ENCODE data around the gene INSC.

The INSC gene

GRCh38 chr11:15093432-15093831 lies 21.3 kb upstream of the INSC start:
- H3K36me3 ChIP-seq (ENCODE audit: control insufficient read depth in 1 of 2, insufficient read depth in 2 of 2, low read length in 2 of 2), result no peaks in the 10 kb centered on the region
- H3K27me3 ChIP-seq (ENCODE audit: low read depth, low read length), result no peaks in the 10 kb centered on the region
- no peaks in the 10 kb centered on the region for H3K9me3 ChIP-seq (ENCODE audit: control insufficient read depth in 1 of 2, low read length in 2 of 2)
- no peak overlapping the region for H3K4me3 ChIP-seq (ENCODE audit: low read depth in 1 of 2, low read length in 2 of 2)
- no peaks in the 10 kb centered on the region for H3K4me1 ChIP-seq (ENCODE audit: control insufficient read depth in 1 of 2, insufficient read depth in 2 of 2, low read length in 2 of 2)
- no peak overlapping the region for H3K27ac ChIP-seq (ENCODE audit: low read length)

GRCh38 chr11:15095736-15096228 lies 18.9 kb upstream of the INSC start:
- H3K4me3 ChIP-seq (ENCODE audit: low read depth in 1 of 2, low read length in 2 of 2), result no peak overlapping the region
- H3K27ac ChIP-seq (ENCODE audit: low read length), result no peak overlapping the region
- no peaks in the 10 kb centered on the region for H3K36me3 ChIP-seq (ENCODE audit: control insufficient read depth in 1 of 2, insufficient read depth in 2 of 2, low read length in 2 of 2)
- H3K4me1 ChIP-seq (ENCODE audit: control insufficient read depth in 1 of 2, insufficient read depth in 2 of 2, low read length in 2 of 2), result no peaks in the 10 kb centered on the region
- H3K9me3 ChIP-seq (ENCODE audit: control insufficient read depth in 1 of 2, low read length in 2 of 2), result no peaks in the 10 kb centered on the region
- H3K27me3 ChIP-seq (ENCODE audit: low read depth, low read length), result no peaks in the 10 kb centered on the region

- no peak overlapping the region for H3K4me3 ChIP-seq (ENCODE audit: low read depth in 1 of 2, low read length in 2 of 2)
- H3K4me1 ChIP-seq (ENCODE audit: control insufficient read depth in 1 of 2, insufficient read depth in 2 of 2, low read length in 2 of 2), result no peaks in the 10 kb centered on the region
- no peaks in the 10 kb centered on the region for H3K9me3 ChIP-seq (ENCODE audit: control insufficient read depth in 1 of 2, low read length in 2 of 2)
- no peaks in the 10 kb centered on the region for H3K36me3 ChIP-seq (ENCODE audit: control insufficient read depth in 1 of 2, insufficient read depth in 2 of 2, low read length in 2 of 2)
- H3K27me3 ChIP-seq (ENCODE audit: low read depth, low read length), result no peaks in the 10 kb centered on the region
- no peak overlapping the region for H3K27ac ChIP-seq (ENCODE audit: low read length)
These were observed 17.3 kb upstream of the INSC start for GRCh38 chr11:15097411-15097810.

- Histone ChIP-seq H3K27me3 (ENCODE audit: low read depth, low read length) (no peaks in the 10 kb centered on the region), H3K36me3 (ENCODE audit: control insufficient read depth in 1 of 2, insufficient read depth in 2 of 2, low read length in 2 of 2) (no peaks in the 10 kb centered on the region), H3K27ac (ENCODE audit: low read length) (no peak overlapping the region), H3K4me3 (ENCODE audit: low read depth in 1 of 2, low read length in 2 of 2) (no peak overlapping the region), H3K4me1 (ENCODE audit: control insufficient read depth in 1 of 2, insufficient read depth in 2 of 2, low read length in 2 of 2) (no peaks in the 10 kb centered on the region), H3K9me3 (ENCODE audit: control insufficient read depth in 1 of 2, low read length in 2 of 2) (peaks cover 0 to 3% of the 10 kb centered on the region in 2 donors)
These were observed 15.5 kb upstream of the INSC start for GRCh38 chr11:15099267-15099666.

GRCh38 chr11:15101072-15101709 lies 13.5 kb upstream of the INSC start:
- Histone ChIP-seq H3K9me3 (ENCODE audit: control insufficient read depth in 1 of 2, low read length in 2 of 2) (peaks cover 0 to 3% of the 10 kb centered on the region in 2 donors), H3K36me3 (ENCODE audit: control insufficient read depth in 1 of 2, insufficient read depth in 2 of 2, low read length in 2 of 2) (no peaks in the 10 kb centered on the region), H3K4me1 (ENCODE audit: control insufficient read depth in 1 of 2, insufficient read depth in 2 of 2, low read length in 2 of 2) (no peaks in the 10 kb centered on the region), H3K27ac (ENCODE audit: low read length) (no peak overlapping the region), H3K4me3 (ENCODE audit: low read depth in 1 of 2, low read length in 2 of 2) (no peak overlapping the region), H3K27me3 (ENCODE audit: low read depth, low read length) (no peaks in the 10 kb centered on the region)

GRCh38 chr11:15104166-15104565 lies 10.6 kb upstream of the INSC start:
- Histone ChIP-seq H3K9me3 (ENCODE audit: control insufficient read depth in 1 of 2, low read length in 2 of 2) (peaks cover 0 to 3% of the 10 kb centered on the region in 2 donors), H3K27me3 (ENCODE audit: low read depth, low read length) (no peaks in the 10 kb centered on the region), H3K27ac (ENCODE audit: low read length) (no peak overlapping the region), H3K4me1 (ENCODE audit: control insufficient read depth in 1 of 2, insufficient read depth in 2 of 2, low read length in 2 of 2) (no peaks in the 10 kb centered on the region), H3K4me3 (ENCODE audit: low read depth in 1 of 2, low read length in 2 of 2) (no peak overlapping the region), H3K36me3 (ENCODE audit: control insufficient read depth in 1 of 2, insufficient read depth in 2 of 2, low read length in 2 of 2) (no peaks in the 10 kb centered on the region)

- no peak overlapping the region for H3K4me3 ChIP-seq (ENCODE audit: low read depth in 1 of 2, low read length in 2 of 2)
- H3K4me1 ChIP-seq (ENCODE audit: control insufficient read depth in 1 of 2, insufficient read depth in 2 of 2, low read length in 2 of 2), result no peaks in the 10 kb centered on the region
- peaks cover 0 to 3% of the 10 kb centered on the region in 2 donors for H3K9me3 ChIP-seq (ENCODE audit: control insufficient read depth in 1 of 2, low read length in 2 of 2)
- no peak overlapping the region for H3K27ac ChIP-seq (ENCODE audit: low read length)
- no peaks in the 10 kb centered on the region for H3K27me3 ChIP-seq (ENCODE audit: low read depth, low read length)
- no peaks in the 10 kb centered on the region for H3K36me3 ChIP-seq (ENCODE audit: control insufficient read depth in 1 of 2, insufficient read depth in 2 of 2, low read length in 2 of 2)
These were observed 8.3 kb upstream of the INSC start for GRCh38 chr11:15106201-15106965.

GRCh38 chr11:15107730-15108515 lies 6.8 kb upstream of the INSC start:
- no peak overlapping the region for H3K27ac ChIP-seq (ENCODE audit: low read length)
- no peaks in the 10 kb centered on the region for H3K27me3 ChIP-seq (ENCODE audit: low read depth, low read length)
- peaks cover 0 to 3% of the 10 kb centered on the region in 2 donors for H3K9me3 ChIP-seq (ENCODE audit: control insufficient read depth in 1 of 2, low read length in 2 of 2)
- no peaks in the 10 kb centered on the region for H3K4me1 ChIP-seq (ENCODE audit: control insufficient read depth in 1 of 2, insufficient read depth in 2 of 2, low read length in 2 of 2)
- H3K36me3 ChIP-seq (ENCODE audit: control insufficient read depth in 1 of 2, insufficient read depth in 2 of 2, low read length in 2 of 2), result no peaks in the 10 kb centered on the region
- H3K4me3 ChIP-seq (ENCODE audit: low read depth in 1 of 2, low read length in 2 of 2), result no peak overlapping the region

- Histone ChIP-seq H3K27ac (ENCODE audit: low read length) (no peak overlapping the region), H3K4me1 (ENCODE audit: control insufficient read depth in 1 of 2, insufficient read depth in 2 of 2, low read length in 2 of 2) (peaks cover 0 to 3% of the 10 kb centered on the region in 2 donors), H3K27me3 (ENCODE audit: low read depth, low read length) (no peaks in the 10 kb centered on the region), H3K4me3 (ENCODE audit: low read depth in 1 of 2, low read length in 2 of 2) (no peak overlapping the region), H3K9me3 (ENCODE audit: control insufficient read depth in 1 of 2, low read length in 2 of 2) (peaks cover 0 to 3% of the 10 kb centered on the region in 2 donors), H3K36me3 (ENCODE audit: control insufficient read depth in 1 of 2, insufficient read depth in 2 of 2, low read length in 2 of 2) (no peaks in the 10 kb centered on the region)
These were observed 6.1 kb upstream of the INSC start for GRCh38 chr11:15108592-15109130.

GRCh38 chr11:15109602-15110001 lies 5.1 kb upstream of the INSC start:
- Histone ChIP-seq H3K4me3 (ENCODE audit: low read depth in 1 of 2, low read length in 2 of 2) (no peak overlapping the region), H3K27me3 (ENCODE audit: low read depth, low read length) (no peaks in the 10 kb centered on the region)

GRCh38 chr11:15111215-15111614 lies 3.5 kb upstream of the INSC start:
- no peaks in the 10 kb centered on the region for H3K27me3 ChIP-seq (ENCODE audit: low read depth, low read length)
- H3K4me3 ChIP-seq (ENCODE audit: low read depth in 1 of 2, low read length in 2 of 2), result no peak overlapping the region
- no peaks in the 10 kb centered on the region for H3K9me3 ChIP-seq (ENCODE audit: control insufficient read depth in 1 of 2, low read length in 2 of 2)
- H3K27ac ChIP-seq (ENCODE audit: low read length), result no peak overlapping the region
- H3K4me1 ChIP-seq (ENCODE audit: control insufficient read depth in 1 of 2, insufficient read depth in 2 of 2, low read length in 2 of 2), result peaks cover 0 to 6% of the 10 kb centered on the region in 2 donors
- H3K36me3 ChIP-seq (ENCODE audit: control insufficient read depth in 1 of 2, insufficient read depth in 2 of 2, low read length in 2 of 2), result no peaks in the 10 kb centered on the region

More at GRCh38 chr11:15109602-15110001, 5.1 kb upstream of the INSC start:
- Histone ChIP-seq H3K27ac (ENCODE audit: low read length) (no peak overlapping the region), H3K36me3 (ENCODE audit: control insufficient read depth in 1 of 2, insufficient read depth in 2 of 2, low read length in 2 of 2) (no peaks in the 10 kb centered on the region), H3K9me3 (ENCODE audit: control insufficient read depth in 1 of 2, low read length in 2 of 2) (no peaks in the 10 kb centered on the region), H3K4me1 (ENCODE audit: control insufficient read depth in 1 of 2, insufficient read depth in 2 of 2, low read length in 2 of 2) (peaks cover 0 to 6% of the 10 kb centered on the region in 2 donors)
